Subcutaneous adipose tissue (tissue), 4 donors: Measurements from ENCODE around the gene CAVIN1. TPM values are rescaled to one million over a fixed set of nuclear protein-coding genes. Genes with fewer than 3 reads are reported as not detected.

Source experiments
- total RNA-seq, 4 donors: library from RNA; depleted of rRNA; stranded (reverse); fragments of >200 nt; gene quantifications; one replicate each; pipeline ENCODE4 v1.1.0, GENCODE V29; 2016
- TF ChIP-seq, protein P1 (sequence below): fragments of 450-650 bp; IDR thresholded peaks from one replicate; pipeline ENCODE4 v1.5.1; 2016; ENCODE audit warnings: low read depth, mild to moderate bottlenecking, control low read depth, antibody characterized with exemption, moderate library complexity

The CAVIN1 gene
- total RNA-seq, 4 donors from 2014 or later: 307 to 781 (median 518) TPM

DNA sequence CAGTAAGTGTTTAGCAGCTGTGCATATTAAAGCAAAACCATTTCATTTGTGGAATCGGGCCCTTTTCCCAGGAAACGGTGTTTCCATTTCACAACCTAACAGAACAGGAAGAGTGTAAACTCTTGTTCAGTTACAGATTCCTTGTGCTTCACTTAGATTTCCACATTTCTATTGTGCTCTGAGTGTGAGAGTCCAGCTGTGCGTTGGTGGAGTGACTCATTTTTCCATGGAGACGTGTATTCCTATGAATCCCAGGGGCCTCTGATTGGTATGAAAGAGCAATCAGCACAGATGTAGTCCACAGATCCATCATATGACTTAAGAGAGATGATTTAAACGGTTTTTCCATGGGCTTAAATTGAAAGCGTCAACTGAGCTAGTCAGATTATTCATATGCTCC, 13.3 kb upstream of the CAVIN1 start:
- TF ChIP-seq, protein P1, sequence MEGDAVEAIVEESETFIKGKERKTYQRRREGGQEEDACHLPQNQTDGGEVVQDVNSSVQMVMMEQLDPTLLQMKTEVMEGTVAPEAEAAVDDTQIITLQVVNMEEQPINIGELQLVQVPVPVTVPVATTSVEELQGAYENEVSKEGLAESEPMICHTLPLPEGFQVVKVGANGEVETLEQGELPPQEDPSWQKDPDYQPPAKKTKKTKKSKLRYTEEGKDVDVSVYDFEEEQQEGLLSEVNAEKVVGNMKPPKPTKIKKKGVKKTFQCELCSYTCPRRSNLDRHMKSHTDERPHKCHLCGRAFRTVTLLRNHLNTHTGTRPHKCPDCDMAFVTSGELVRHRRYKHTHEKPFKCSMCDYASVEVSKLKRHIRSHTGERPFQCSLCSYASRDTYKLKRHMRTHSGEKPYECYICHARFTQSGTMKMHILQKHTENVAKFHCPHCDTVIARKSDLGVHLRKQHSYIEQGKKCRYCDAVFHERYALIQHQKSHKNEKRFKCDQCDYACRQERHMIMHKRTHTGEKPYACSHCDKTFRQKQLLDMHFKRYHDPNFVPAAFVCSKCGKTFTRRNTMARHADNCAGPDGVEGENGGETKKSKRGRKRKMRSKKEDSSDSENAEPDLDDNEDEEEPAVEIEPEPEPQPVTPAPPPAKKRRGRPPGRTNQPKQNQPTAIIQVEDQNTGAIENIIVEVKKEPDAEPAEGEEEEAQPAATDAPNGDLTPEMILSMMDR: no peak

DNA sequence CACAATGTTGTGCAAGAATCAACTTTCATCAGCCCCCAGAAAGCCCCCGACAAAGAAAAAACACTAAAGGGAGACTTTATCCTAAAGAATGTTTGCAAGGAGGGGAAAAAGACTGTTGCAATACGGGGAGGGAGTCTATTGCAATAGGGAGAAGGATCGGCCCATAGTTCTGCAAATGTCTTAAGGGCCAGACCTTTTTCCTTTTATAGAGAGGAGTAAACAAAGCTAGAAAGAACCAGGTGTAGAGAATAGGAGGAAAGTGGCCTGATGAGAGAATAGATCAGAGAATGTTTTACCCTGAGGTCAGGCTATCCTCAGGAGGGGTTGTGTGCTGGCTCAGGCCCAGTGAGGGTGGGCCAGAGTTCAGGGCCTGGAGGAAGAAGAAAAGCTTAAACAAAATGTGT, 8.7 kb upstream of the CAVIN1 start:
- TF ChIP-seq, protein P1: no peak

- TF ChIP-seq, protein P1: no peak
These were observed 6.8 kb upstream of the CAVIN1 start for GRCh38 chr17:42429726-42430447.

- TF ChIP-seq, protein P1: no peak
These were observed 5.3 kb upstream of the CAVIN1 start for GRCh38 chr17:42428141-42428944.

- TF ChIP-seq, protein P1: no peak
These were observed 2.0 kb upstream of the CAVIN1 start for GRCh38 chr17:42424991-42425610.

DNA sequence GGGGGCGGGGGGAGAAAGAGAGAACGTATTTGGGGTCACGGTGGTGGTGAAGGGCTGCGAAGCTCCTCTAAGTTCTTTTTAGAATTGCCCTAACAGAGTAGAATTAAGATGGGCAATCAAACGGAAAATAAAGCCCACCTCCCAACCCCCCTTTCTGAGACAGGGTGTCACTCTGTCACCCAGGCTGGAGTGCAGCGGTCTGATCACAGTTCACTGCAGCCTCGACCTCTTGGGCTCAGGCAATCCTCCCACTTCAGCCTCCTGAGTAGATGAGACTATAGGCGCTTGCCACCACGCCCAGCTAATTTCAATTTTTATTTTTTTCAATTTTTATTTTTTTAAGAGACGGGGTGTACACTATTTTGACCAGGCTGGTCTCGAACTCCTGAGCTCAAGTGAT, 710 bp upstream of the CAVIN1 start:
- TF ChIP-seq, protein P1: no peak

DNA sequence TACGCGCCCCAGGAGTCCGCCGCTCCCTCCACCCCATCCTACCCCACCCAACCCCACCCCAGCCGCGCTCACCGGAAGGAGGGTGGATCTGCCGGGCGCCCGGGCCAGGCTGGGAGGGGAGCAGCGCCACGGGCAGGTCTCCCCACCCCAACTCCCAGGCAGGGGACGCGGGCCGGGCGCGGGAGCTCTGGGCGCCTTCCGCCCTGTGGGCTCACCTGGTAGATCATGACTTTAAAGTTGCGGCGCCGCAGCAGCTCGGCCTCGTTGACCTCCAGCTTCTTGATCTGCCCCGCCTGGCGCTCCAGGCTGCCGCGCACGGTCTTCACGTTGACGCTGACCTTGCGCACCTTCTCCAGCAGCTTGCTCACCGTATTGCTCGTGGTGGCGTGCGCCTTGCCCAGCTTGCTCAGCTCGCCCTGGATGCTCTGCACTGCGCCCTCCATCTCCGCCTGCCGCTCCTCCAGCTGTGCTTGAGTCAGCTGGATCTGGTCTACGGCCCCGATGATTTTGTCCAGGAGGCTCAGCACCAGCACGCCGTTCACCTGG, 571 bp downstream of the CAVIN1 start:
- TF ChIP-seq, protein P1: no peak
